CD4-positive, alpha-beta T cell (primary cell): ENCODE measurements around the gene LCK. TPM values are rescaled to one million over a fixed set of nuclear protein-coding genes. Genes with fewer than 3 reads are reported as not detected.
A peak's percentile ranks its signal among the peaks of the same experiment; 100 is the strongest.

Experiments used
- ATAC-seq: fragments of 200-7000 bp; cut with Tn5 transposase; one replicate; pipeline ENCODE4 v1.10.0; 2022; ENCODE audit warnings: mild to moderate bottlenecking; ENCODE audit not compliant: poor library complexity
- CTCF ChIA-PET: fragments of 350-600 bp; sonication (Branson Sonifier 250); formaldehyde crosslinking; loops from one replicate; lab custom pipeline; 2021; ENCODE audit warnings: antibody characterized with exemption, inconsistent platforms; lab: Charles Lee
- POLR2A ChIA-PET: fragments of 350-600 bp; sonication (Branson Sonifier 250); formaldehyde crosslinking; loops from one replicate; lab custom pipeline; 2021; ENCODE audit warnings: antibody characterized with exemption, inconsistent platforms; lab: Charles Lee
- DNase-seq, 14 experiments: peaks; one replicate each; pipeline ENCODE4 v3.0.0-alpha.2; 2013 to 2020; ENCODE audit warnings: mixed read lengths in 2 of 14
- H3K27ac ChIP-seq, 2 donors: one replicate each; pipeline versions ENCODE4 v1.5.1 to v1.7.0; 2013; ENCODE audit warnings: low read length in 2 of 2, low read depth in 1 of 2, mild to moderate bottlenecking in 1 of 2
- H3K27me3 ChIP-seq, 2 experiments: 1 replicate in 1 of 2; 2 replicates in 1 of 2; pipeline versions ENCODE4 v1.6.1 to v1.7.0; 2013; ENCODE audit warnings: low read length in 2 of 2, control low read depth in 1 of 2, mild to moderate bottlenecking in 1 of 2, moderate library complexity in 1 of 2; ENCODE audit not compliant: insufficient read depth in 2 of 2, control insufficient read depth in 1 of 2
- H3K36me3 ChIP-seq: one replicate; pipeline ENCODE4 v1.6.1; 2013; ENCODE audit warnings: low read length, control low read depth; ENCODE audit not compliant: insufficient read depth
- H3K4me1 ChIP-seq: one replicate; pipeline ENCODE4 v1.6.1; 2013; ENCODE audit warnings: low read length, control low read depth; ENCODE audit not compliant: insufficient read depth
- H3K4me3 ChIP-seq: one replicate; pipeline ENCODE4 v1.5.1; 2013; ENCODE audit warnings: mild to moderate bottlenecking, low read length, moderate library complexity
- H3K9me3 ChIP-seq, 2 experiments: 1 replicate in 1 of 2; 2 replicates in 1 of 2; pipeline versions ENCODE4 v1.6.1 to v1.7.0; 2013; ENCODE audit warnings: low read length in 2 of 2, mild to moderate bottlenecking in 2 of 2, control low read depth in 1 of 2, moderate library complexity in 1 of 2; ENCODE audit not compliant: control insufficient read depth in 1 of 2, insufficient read depth in 1 of 2
- H3K27ac Mint-ChIP-seq: one replicate; pipeline ENCODE4 v1.8.0; 2020; ENCODE audit warnings: mixed read lengths
- H3K27me3 Mint-ChIP-seq: one replicate; pipeline ENCODE4 v1.8.0; 2021; ENCODE audit warnings: mixed read lengths
- H3K36me3 Mint-ChIP-seq: one replicate; pipeline ENCODE4 v1.8.0; 2021; ENCODE audit warnings: low read depth, mixed read lengths
- H3K4me1 Mint-ChIP-seq: one replicate; pipeline ENCODE4 v1.8.0; 2021; ENCODE audit warnings: low read depth, mixed read lengths
- H3K4me3 Mint-ChIP-seq: one replicate; pipeline ENCODE4 v1.8.0; 2020; ENCODE audit warnings: mild to moderate bottlenecking, mixed read lengths
- H3K9me3 Mint-ChIP-seq: one replicate; pipeline ENCODE4 v1.8.0; 2020; ENCODE audit warnings: mixed read lengths
- CTCF ChIP-seq: fragments of 200-600 bp; IDR thresholded peaks from one replicate; pipeline ENCODE4 v1.8.0; 2022; ENCODE audit warnings: antibody characterized with exemption, mild to moderate bottlenecking
- intact Hi-C, 2 experiments: fragments of 100-400 bp; cut with DNase I in 1 of 2; cut with micrococcal nuclease in 1 of 2; formaldehyde crosslinking; loops; one replicate each; pipeline versions ENCODE4 v1.15.1 to v1.9.0; 2023 to 2025; cut with DNase I, micrococcal nuclease
- total RNA-seq, 174 experiments: library from RNA in 2 of 174; stranded (reverse) in 2 of 174; gene quantifications; one replicate each; pipeline ENCODE4 v1.2.3 and lab custom pipeline; 2021 to 2026

The LCK gene
- total RNA-seq, 2 experiments from 2014 or later, result 187 to 188 TPM

GRCh38 chr1:32220746-32221580, 30.1 kb upstream of the LCK start:
- H3K36me3 ChIP-seq, result peaks cover 35% of the 10 kb centered on the region
- H3K4me1 ChIP-seq, result peaks cover 39% of the 10 kb centered on the region
- peak overlapping the region; percentile 79 for H3K4me3 ChIP-seq
- Mint-ChIP-seq H3K27me3 (no peaks in the 10 kb centered on the region), H3K9me3 (no peaks in the 10 kb centered on the region), H3K4me3 (peak overlapping the region; percentile 99), H3K4me1 (peaks cover 44% of the 10 kb centered on the region), H3K27ac (peak overlapping the region; percentile 99), H3K36me3 (peaks cover 61% of the 10 kb centered on the region)
- ChIA-PET CTCF (interaction anchor here (1.3 kb wide), 1 partner anchor 69 kb away, joined by 3 read pairs; no protein-coding TSS in a partner anchor), POLR2A (interaction anchor here (0.7 to 2.8 kb wide), 5 partner anchors 20 to 174 kb away, joined by 3 to 9 read pairs (median 4); partner anchors contain the start of gene BSDC1)
- ATAC-seq (no peak), DNase-seq (no peak)
- no peak for TF ChIP-seq CTCF
- no peaks in the 10 kb centered on the region for H3K27me3 ChIP-seq
- H3K27ac ChIP-seq, result no peak overlapping the region
- intact Hi-C loops, result loop anchor here in 1 of 2 experiments (2.0 to 10.0 kb wide), 2 partner anchors 40 to 54 kb away; no protein-coding TSS in a partner anchor
- H3K9me3 ChIP-seq, result no peaks in the 10 kb centered on the region

GRCh38 chr1:32221581-32221979, 29.5 kb upstream of the LCK start:
- Mint-ChIP-seq H3K4me3 (peak overlapping the region; percentile 99), H3K27ac (peak overlapping the region; percentile 99), H3K4me1 (peaks cover 38% of the 10 kb centered on the region), H3K36me3 (peaks cover 61% of the 10 kb centered on the region), H3K27me3 (no peaks in the 10 kb centered on the region), H3K9me3 (no peaks in the 10 kb centered on the region)
- peak overlapping the region; percentile 79 for H3K4me3 ChIP-seq
- DNase-seq (no peak), ATAC-seq (no peak)
- H3K27me3 ChIP-seq, result no peaks in the 10 kb centered on the region
- TF ChIP-seq CTCF, result no peak
- CTCF ChIA-PET, result no interaction called here
- peak overlapping the region; percentile 94 for H3K27ac ChIP-seq
- no peaks in the 10 kb centered on the region for H3K9me3 ChIP-seq
- peaks cover 33% of the 10 kb centered on the region for H3K36me3 ChIP-seq
- peaks cover 35% of the 10 kb centered on the region for H3K4me1 ChIP-seq
- intact Hi-C loops, result loop anchor here in 1 of 2 experiments (2.0 to 10.0 kb wide), 2 partner anchors 41 to 53 kb away; no protein-coding TSS in a partner anchor
- POLR2A ChIA-PET, result interaction anchor here (0.7 to 2.8 kb wide), 4 partner anchors 20 to 173 kb away, joined by 3 to 9 read pairs (median 4); partner anchors contain the start of gene BSDC1

- Mint-ChIP-seq H3K9me3 (no peaks in the 10 kb centered on the region), H3K36me3 (peaks cover 59% of the 10 kb centered on the region), H3K4me3 (peak within 1 kb of the TSS; percentile 99), H3K27me3 (no peaks in the 10 kb centered on the region), H3K27ac (peak within 1 kb of the TSS; percentile 99), H3K4me1 (peaks cover 38% of the 10 kb centered on the region)
- DNase-seq (peak; percentile 81 to 96 (median 88)), ATAC-seq (peak; percentile 89)
- TF ChIP-seq CTCF, result no peak
- Histone ChIP-seq H3K36me3 (peaks cover 31% of the 10 kb centered on the region), H3K27me3 (no peaks in the 10 kb centered on the region), H3K27ac (peak within 1 kb of the TSS; percentile 94), H3K4me1 (peaks cover 34% of the 10 kb centered on the region), H3K9me3 (no peaks in the 10 kb centered on the region), H3K4me3 (peak within 1 kb of the TSS; percentile 79)
- POLR2A ChIA-PET, result interaction anchor here (1.0 to 2.8 kb wide), 4 partner anchors 21 to 172 kb away, joined by 3 to 9 read pairs (median 7); partner anchors contain the start of genes BSDC1 and LCK
- CTCF ChIA-PET, result no interaction called here
- intact Hi-C loops, result loop anchor here (1.0 to 10.0 kb wide), 4 partner anchors 29 to 172 kb away; partner anchors contain the start of genes BSDC1 (in 1 of the 2) and LCK (in 1 of the 2)
Measured at GRCh38 chr1:32221980-32222755, 28.9 kb upstream of the LCK start, which contains the start of the genes EIF3I and TMEM234. Gene EIF3I, plus strand, starts transcription at chr1:32222407. Its CDS starts 35 bp downstream, at chr1:32222442. Gene TMEM234, minus strand, starts transcription at chr1:32222353. Its CDS starts 31 bp downstream, at chr1:32222322.
